22Rv1 (cell line): Measurements from ENCODE around the gene TAOK2.

ENCODE experiments used
- CTCF ChIP-seq: fragments of 450-650 bp; IDR thresholded peaks from 2 replicates; pipeline ENCODE4 v1.5.1; 2017; ENCODE audit warnings: mild to moderate bottlenecking
- ZFX ChIP-seq: fragments of 450-650 bp; IDR thresholded peaks from 2 replicates; pipeline ENCODE4 v1.6.1; 2017; ENCODE audit warnings: antibody characterized with exemption, borderline replicate concordance

GRCh38 chr16:29925105-29925756 is 48.4 kb upstream of the TAOK2 start:
- TF ChIP-seq CTCF (no peak), ZFX (no peak)
